EH (cell line): ENCODE measurements around the gene KSR1.

ENCODE experiments used
- DNase-seq: peaks from one replicate; pipeline ENCODE4 v3.0.0-alpha.2; 2015; ENCODE audit warnings: low read depth

The KSR1 gene

DNA sequence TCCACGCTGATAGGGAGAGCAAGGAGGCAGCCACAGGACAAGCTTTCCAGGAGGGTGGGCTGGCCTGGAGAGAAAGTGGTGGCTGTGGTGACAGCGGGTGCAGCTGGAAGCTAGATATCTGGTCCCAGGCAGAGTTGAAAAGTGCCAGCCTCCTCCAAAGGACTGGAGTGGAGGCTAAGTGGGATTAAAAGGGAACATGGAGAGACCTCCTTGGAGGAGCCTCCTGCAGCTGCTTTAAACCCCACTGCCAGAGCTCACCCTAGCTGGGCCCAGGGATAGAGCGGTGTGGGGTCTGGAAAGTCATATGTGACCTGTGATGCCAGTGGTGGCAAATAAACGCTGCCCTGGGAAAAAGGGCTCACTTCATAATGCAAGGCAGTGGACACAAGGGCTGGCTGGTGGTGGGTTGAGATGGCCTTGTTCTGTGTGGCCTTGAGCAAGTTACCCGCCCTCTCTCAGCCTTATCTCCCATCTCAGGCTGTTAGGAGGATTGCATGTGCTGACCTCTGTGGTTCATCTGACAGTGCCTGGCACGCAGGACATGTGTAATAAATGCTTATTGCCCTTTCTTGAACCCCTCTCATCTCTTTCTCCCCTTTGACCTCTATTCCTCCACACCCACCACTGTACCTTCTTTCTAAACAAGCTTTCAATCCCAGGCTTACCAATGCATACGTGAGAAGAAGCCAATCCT, 113.8 kb downstream of the KSR1 start:
- DNase-seq = no peak

DNA sequence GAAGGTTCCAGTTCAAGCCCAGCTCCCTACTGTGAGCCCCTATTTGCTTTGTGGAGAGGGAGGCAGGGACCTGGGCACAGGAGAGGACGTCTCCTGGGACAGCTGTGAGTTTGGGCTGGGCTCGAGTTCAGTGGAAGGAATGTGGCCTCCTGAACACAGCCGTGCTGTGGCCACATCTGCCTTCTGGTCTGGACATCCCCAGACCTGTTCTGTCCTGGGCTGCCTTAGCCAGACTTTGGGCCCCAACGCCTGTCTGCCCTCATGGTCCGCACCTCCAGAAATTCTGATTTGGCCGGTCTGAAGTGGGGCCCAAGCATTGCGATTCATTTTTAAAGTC, 114.3 kb downstream of the KSR1 start:
- no peak for DNase-seq

DNA sequence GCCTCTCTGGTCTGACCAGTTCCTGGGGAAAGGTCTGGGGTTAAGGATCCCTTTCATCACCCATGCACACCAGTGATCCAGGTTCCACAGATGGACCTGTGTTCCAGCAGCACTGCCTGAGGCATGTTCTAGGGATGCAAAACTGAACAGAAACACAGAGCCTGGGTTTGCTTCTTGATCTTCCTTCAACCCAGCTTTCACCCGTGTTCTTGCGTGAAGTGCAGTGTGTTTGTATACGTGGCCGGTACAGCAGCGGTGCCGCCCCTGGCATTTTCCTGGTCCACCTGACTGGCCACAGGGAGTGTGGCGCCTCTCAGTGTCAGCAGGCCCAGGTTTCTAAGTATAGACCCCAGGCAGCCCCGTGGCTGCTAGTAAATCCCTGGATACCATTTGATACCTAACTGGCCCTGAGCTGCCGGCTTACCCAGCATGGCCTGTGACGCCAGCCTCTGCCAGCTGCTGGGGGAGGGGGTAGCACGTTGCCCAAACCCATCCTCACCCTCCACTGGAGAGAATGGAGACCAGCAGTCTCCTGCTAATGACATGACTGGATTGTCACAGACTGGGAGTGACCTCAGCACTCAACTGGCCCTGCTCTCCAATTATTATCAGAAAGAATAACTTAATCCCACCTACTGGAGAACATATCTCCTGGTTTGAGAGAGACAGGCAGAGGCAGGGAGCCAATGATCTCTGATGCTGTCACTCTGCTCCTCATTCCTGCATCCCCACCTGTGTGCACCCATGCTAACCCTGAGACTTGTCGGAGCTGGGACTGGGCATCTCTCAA, 115.5 kb downstream of the KSR1 start:
- no peak for DNase-seq

DNA sequence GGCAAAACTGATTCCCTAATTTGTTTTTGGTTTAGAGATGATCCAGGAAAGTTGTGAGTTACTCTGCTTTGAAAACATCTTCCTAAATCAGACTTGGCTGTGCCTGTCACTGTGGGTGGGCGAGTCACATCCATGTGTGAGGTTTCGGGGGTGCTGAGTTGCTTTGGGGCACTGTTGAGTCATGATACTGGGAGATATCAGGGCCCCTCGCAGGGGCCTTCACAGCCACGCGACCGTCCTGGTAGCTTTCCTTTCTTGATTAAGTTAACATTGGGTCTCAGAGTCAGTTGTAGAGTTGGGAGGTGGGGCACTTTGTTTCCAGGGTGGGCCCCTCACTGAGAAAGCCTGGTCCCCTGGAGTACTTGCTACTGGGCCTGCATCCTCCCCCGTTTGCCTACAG, 116.4 kb downstream of the KSR1 start:
- peak; percentile 52 for DNase-seq

DNA sequence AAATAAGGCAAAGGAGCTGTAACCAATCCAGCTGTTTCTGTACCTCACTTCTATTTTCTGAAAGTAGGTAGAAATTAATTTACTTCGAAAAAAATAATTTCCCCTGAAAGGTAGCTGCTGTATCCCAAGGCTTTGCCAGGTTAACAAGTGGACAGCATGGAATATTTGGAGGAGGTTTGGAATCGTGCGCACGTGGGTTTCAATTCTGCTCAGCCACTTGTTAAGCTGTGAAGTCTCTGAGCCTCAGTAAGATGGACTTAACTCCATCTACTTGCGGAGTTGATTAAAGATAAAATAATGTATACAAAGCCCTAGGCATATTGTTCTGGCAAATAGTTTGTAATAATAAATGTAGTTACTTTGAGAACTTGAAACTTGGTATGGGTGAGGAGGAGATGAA, 117.3 kb downstream of the KSR1 start:
- DNase-seq = no peak

DNA sequence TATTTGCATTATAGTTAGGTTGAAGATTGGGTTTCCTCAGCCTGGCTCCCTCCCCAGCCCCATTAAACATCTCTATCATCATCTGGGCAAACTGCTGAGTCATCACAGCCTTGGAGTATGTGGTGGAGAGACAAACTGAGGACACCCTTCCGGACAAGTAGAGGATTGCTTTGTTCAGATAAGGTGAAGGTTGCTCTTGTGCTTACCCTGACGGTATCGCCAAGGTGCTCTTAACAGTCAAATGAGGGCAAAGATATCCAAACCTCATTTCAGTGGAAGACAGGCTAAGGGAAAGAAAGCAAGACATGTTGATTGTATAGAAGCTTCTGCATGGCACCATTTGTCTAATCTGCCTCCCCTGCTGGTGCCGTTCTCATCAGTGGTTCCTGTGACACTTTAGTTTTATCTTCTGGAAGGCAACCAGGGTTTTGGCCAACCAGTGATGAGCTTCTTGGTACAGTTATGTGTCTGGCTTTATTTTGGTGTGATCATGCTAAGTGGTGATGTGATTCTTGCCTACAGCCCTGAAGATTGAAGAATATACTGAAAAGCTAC, 117.8 kb downstream of the KSR1 start:
- peak; percentile 64 for DNase-seq

DNA sequence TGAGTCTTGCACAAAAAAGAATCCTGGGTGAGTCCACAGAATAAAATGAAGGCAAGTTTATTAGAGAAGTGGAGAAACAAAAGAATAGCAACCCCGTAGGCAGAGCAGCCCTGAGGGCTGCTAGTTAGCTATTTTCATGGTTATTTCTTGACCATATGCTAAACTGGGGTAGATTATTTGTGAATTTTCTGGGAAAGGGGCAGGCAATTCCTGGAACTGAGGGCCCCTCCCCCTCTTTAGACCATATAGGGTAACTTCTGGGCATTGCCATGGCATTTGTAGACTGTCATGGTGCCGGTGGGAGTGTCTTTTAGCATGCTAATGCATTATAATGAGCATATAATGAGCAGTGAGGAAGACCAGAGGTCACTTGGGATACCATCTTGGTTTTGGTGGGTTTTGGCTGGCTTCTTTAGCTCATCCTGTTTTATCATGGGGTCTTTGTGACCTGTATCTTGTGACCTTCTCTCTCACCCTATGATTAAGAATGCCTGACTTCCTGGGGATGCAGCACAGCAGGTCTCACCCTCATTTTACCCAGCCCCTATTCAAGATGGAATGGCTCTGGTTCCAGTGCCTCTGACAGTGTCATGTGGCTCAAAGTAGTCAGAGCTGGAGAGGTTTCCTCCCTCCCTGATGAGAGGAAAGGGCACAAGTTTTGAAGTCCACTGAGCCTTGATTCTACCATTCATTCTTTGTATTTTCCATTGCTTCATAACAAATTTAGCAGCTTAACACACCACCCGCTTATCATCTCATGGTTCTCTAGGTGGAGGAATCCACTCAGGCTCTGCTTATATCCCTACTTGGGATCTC, 119.1 kb downstream of the KSR1 start:
- DNase-seq = peak; percentile 35

DNA sequence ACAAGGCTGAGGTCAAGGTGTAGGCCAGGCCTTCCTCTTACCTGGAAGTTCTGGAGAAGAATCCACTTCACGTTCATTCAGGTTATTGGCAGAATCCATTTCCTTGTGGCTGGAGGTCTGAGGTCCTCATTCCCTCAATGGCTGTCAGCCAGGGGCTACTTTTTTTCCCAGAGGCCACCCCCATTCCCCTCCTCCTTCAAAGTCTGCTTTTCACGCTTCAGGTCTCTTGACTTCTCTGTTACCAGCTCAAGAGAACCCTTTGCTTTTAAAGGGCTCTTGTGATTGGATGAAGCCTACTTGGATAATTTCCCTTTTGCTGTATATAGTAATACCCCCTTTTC, 119.6 kb downstream of the KSR1 start:
- DNase-seq = no peak

DNA sequence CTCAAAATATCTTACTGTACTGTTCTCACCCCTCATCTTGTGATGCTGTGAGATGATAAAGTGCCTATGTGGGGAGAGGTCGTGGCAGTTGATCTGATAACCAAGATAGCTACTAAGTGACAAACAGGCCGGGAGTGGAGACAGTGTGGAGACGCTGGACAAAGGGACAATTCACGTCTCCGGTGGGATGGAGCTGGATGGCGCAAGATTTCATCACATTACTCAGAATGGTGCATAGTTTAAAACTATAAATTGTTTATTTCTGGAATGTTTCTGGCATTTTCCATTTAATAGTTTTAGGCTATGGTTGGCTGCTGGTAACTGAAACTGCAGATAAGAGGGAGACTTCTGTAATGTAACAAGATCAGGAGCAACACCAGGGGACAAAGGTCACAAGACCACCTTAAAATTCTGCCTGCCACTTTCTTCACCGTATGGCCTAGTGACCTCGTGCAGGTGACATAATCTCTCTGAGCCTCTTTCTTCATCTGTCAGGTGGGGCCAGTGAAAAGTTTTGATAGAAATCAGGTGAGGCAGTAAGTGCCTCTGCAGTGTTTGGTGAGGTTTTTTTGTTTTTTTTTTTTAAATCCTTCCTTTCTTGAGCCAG, 120.3 kb downstream of the KSR1 start:
- DNase-seq = peak; percentile 66

DNA sequence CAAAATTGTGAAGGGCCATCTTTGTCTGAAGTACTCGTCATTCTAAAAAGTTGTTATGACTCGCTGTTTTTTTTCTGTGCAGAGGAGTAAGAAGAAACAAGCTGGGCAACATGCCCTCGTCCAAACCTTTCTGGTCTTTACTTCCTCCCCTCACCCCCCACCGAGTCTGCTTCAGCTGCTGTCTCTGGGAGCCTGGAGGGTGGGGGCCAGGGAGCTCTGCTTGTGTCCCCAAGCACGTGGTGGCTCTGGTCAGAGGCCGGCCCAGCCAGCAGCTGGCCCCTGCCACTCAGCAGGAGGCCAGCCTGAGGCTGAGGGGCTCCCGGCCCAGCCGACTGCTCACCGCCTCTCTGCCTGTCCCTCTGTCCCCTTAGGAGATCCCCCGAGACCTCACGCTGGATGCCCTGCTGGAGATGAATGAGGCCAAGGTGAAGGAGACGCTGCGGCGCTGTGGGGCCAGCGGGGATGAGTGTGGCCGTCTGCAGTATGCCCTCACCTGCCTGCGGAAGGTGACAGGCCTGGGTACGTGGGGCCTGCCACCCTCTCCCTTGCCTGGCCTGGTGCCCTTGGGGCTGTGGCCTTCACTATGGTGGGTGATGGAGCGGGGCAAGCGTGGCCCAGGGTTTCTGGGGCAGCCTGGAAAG, 121.0 kb downstream of the KSR1 start:
- DNase-seq = peak; percentile 81

DNA sequence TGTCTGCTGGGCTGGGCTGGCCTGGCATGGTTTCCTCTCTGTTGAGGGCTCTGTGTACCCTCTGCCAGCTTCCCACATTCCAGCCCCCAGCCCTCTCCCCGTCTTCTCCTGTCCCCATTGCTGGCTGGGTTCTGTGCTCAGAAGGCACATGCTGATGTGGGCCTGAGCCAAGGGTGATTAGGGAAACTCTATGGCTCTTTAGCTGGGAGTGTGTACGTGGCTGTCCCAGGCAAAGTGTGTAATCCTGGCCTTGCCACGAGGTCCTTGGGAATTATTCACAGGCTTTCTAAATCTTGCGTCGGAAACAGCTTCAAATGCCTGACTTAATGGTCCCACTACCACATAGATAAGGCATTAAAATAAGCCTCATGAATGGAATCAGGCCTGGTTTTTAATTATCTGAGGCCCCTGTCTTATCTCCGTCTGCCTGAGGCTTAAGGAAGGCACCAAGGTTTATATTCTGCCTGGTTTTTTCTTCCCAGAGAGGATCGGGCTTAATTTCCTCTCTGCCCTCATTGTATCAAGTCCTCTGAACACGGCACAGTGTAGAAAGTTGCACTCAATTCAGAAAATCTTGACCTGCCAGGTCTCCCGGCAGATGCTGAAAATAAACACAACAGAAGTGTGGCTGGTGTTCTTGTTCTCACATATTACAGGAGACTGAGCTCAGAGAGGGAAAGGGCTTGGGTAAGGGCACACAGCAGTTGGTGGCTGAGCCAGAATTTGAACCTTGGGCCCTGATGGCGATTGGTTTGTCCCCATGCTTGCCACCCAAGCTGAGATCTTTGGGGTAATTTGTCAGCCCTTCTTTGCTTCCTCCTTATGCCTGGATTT, 121.9 kb downstream of the KSR1 start:
- peak; percentile 38 for DNase-seq

DNA sequence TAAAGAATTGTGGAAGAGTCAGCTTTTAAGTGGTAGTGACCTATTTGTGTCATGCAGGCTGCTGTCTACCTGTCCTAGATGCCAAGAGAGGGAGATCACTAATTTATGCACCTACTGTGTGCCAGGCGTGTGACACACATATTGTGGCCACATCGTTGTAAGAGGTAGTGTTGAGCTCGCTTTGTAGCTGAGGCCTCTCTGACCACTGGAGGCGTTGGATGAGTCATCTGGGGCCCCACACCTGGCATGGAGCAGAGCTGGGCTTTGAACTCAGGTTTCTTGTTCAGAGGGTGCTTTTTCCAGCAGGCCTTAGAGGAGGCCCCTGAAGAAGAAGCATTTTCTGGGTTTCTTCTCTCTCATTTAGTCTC, 122.5 kb downstream of the KSR1 start:
- DNase-seq = no peak

DNA sequence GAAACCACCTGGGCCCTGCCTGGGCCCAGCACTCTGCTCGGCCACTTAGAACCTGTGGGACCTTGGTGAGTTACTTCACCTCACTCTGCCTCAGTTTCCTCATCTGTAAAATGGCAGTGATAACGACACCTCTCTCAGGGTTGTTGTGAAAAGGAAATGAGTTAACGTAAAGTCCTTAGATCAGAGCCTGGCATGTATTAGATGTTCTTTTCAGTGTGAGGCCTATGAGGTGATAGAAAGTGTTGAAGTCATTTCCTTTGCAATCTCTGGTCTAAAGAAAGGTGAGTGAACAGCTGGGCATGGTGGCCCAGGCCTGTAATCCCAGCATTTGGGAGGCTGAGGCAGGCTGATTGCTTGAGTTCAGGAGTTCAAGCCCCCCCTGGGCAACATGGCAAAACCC, 123.1 kb downstream of the KSR1 start:
- no peak for DNase-seq

DNA sequence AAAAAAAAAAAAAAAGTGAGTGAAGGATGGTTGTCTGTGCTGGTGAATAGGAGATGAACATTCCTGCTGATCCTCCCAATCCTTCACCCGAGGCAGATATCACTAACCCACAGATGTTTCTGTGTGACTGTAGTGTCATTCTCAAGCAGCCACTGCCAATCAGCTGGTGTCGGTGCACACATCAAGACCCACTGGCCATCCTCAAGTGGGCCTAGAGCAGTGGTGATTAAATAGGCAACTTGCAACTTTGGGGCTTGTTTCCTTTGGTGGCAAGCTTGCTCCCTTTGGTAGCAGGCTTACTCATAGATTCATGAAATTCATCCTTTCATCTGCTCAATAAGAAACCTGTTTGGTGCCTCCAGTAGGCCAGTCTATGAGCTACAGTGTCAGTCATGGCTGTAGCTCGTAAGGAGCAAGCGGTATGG, 123.7 kb downstream of the KSR1 start:
- no peak for DNase-seq

DNA sequence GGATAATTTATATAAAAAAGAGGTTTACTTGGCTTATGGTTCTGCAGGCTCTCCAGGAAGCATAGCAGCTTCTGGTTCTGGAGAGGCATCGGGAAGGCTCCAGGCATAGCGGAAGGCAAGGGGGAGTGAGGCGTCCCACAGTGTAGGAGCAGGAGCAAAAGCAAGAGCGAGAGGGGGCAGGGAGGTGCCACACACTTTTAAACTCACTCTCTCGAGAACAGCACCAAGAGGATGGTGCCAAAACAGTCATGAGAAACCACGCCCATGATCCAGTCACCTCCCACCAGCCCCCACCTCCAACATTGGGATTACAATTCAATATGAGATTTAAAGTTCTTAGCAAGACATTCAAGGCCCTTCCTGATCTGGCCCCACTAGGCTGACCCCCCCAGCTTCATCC, 124.8 kb downstream of the KSR1 start:
- DNase-seq = no peak

DNA sequence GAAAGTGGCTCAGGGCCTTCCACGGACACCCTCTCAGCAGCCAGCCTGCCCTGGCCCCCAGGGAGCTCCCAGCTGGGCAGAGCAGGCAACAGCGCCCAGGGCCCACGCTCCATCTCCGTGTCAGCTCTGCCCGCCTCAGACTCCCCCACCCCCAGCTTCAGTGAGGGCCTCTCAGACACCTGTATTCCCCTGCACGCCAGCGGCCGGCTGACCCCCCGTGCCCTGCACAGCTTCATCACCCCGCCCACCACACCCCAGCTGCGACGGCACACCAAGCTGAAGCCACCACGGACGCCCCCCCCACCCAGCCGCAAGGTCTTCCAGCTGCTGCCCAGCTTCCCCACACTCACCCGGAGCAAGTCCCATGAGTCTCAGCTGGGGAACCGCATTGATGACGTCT, 126.4 kb downstream of the KSR1 start:
- no peak for DNase-seq

DNA sequence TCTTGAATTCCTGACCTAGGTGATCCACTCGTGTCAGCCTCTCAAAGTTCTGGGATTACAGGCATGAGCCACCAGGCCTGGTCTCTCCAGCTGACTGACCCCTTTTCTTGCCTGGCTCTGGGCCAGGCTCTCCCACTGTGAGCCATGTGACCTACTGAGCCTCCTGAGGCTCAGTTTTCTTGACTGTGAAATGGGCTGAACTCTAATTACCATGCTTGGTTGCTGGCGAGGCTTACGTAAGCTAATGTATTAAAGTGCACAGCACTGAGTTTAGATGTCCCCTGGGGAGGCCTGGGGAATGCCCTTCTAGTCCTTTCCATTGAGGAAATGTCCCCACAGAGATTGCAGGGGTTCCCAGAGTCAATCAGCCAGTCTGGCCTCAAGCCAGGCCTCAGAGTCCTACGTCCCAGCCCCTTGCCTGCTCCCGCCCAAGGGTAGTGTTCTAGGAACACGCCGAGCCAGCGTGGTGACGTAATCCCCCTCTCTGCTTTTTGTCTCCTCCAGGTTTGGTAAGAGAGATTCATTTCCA, 129.0 kb downstream of the KSR1 start:
- DNase-seq = no peak

DNA sequence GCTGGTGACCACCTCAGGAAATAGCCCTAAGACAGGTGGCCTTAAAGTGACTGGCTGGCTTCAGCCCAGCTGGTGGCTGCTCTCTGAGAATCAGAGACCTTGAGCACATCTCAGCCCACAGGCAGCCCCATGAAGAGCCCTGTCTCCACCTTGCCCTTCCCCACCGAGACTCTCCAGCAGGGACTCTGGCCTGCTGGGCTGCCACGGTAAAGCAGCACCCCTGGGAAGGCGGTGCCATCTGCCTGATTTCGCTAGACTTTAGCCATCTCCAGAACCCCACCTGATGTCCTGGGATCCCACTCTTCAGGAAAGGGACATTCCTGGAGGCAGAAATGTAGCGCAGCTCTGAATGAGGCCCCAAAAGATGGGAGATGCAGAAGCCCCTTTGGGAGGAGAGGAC, 129.5 kb downstream of the KSR1 start:
- no peak for DNase-seq

DNA sequence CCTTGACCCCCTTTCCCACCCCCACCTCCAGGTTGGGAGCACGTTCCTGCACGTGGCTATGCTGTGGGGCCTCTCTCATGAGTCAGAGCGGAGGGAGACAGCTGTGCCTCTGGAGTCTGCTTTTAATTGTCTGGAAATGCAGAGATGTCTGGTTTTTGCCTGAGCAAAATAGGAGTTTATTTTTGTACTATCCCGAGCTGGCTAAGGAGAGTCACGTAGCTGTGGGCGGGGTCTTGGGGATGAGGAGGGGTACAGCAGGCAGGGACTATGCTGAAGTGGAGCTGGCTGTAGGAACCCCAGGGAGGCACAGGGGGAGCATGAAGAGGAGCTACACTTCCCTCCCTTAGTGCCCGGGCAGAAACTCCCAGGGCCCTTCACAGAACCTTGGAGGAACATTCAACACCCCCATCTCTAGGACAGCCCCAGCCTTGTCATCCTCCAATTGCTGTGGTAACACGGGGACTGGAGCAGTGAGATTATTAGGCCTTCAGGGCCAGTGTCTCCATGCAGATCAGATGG, 130.0 kb downstream of the KSR1 start:
- DNase-seq = peak; percentile 88

DNA sequence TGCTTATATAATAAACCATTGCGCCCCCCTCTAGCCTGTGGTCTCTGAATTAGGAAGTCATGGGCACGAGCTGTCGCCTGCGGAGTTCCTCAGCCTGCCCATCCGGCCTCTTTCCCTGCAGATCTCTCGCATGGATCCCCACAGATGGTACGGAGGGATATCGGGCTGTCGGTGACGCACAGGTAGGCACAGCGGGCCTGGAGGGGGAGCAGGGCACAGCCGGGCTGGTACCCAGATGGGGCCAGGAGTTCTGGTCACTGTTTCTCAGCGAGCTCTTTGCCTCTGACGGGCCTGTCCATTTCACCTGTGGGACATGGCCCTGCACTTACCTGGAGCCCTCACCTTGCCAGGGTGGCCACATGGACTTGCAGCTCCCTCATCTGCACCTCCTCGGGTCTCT, 132.1 kb downstream of the KSR1 start:
- DNase-seq = no peak

DNA sequence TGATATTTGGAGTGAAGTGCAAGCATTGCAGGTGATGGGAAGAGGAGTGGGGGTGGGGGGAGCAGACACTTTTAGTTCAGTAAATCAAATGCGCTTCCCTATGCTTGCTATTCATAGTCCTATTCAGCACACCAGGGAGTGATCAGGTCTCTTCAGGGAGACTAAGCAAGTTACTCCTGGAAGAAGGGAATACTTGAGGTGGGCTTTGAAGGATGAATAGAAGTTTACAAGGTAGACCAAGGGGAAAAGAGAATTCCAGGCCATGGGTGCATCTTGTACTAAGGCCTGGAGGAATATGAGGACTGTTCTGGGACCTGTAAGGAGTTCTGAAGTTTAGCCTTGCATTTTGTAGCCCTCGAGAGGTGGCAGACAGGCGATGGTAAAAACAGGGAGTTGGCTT, 134.6 kb downstream of the KSR1 start:
- no peak for DNase-seq
